ENCODE results near the gene TCF12.

Gene TCF12

GRCh38 chr15:57032338-57032737 is 113.9 kb downstream of the TCF12 start:
- no peaks in the 10 kb centered on the region for H3K9me3 ChIP-seq (ENCODE audit: control insufficient read depth, low read length)
- no peaks in the 10 kb centered on the region for H3K36me3 ChIP-seq (ENCODE audit: control insufficient read depth, insufficient read depth, low read length)
- H3K27me3 ChIP-seq (ENCODE audit: control insufficient read depth, insufficient read depth, low read length) = no peaks in the 10 kb centered on the region
- peaks cover 5% of the 10 kb centered on the region for H3K4me1 ChIP-seq (ENCODE audit: control insufficient read depth, insufficient read depth, low read length)
- H3K4me3 ChIP-seq (ENCODE audit: low read length) = no peak overlapping the region
- no peak overlapping the region for H3K9ac ChIP-seq (ENCODE audit: low read length)

GRCh38 chr15:57033715-57034439 is 115.4 kb downstream of the TCF12 start:
- no peaks in the 10 kb centered on the region for H3K27me3 ChIP-seq (ENCODE audit: control insufficient read depth, insufficient read depth, low read length)
- H3K36me3 ChIP-seq (ENCODE audit: control insufficient read depth, insufficient read depth, low read length) = no peaks in the 10 kb centered on the region
- H3K9ac ChIP-seq (ENCODE audit: low read length) = no peak overlapping the region
- peaks cover 5% of the 10 kb centered on the region for H3K4me1 ChIP-seq (ENCODE audit: control insufficient read depth, insufficient read depth, low read length)
- H3K4me3 ChIP-seq (ENCODE audit: low read length) = no peak overlapping the region
- no peaks in the 10 kb centered on the region for H3K9me3 ChIP-seq (ENCODE audit: control insufficient read depth, low read length)

- Histone ChIP-seq H3K36me3 (ENCODE audit: control insufficient read depth, insufficient read depth, low read length) (no peaks in the 10 kb centered on the region), H3K4me1 (ENCODE audit: control insufficient read depth, insufficient read depth, low read length) (peaks cover 5% of the 10 kb centered on the region), H3K27me3 (ENCODE audit: control insufficient read depth, insufficient read depth, low read length) (no peaks in the 10 kb centered on the region), H3K9ac (ENCODE audit: low read length) (no peak overlapping the region), H3K4me3 (ENCODE audit: low read length) (no peak overlapping the region), H3K9me3 (ENCODE audit: control insufficient read depth, low read length) (no peaks in the 10 kb centered on the region)
These were observed 116.2 kb downstream of the TCF12 start for GRCh38 chr15:57034613-57035012.

GRCh38 chr15:57035664-57036063 is 117.2 kb downstream of the TCF12 start:
- Histone ChIP-seq H3K4me1 (ENCODE audit: control insufficient read depth, insufficient read depth, low read length) (peaks cover 5% of the 10 kb centered on the region), H3K27me3 (ENCODE audit: control insufficient read depth, insufficient read depth, low read length) (no peaks in the 10 kb centered on the region)

GRCh38 chr15:57036352-57036751 is 117.9 kb downstream of the TCF12 start:
- Histone ChIP-seq H3K9ac (ENCODE audit: low read length) (no peak overlapping the region), H3K9me3 (ENCODE audit: control insufficient read depth, low read length) (no peaks in the 10 kb centered on the region), H3K27me3 (ENCODE audit: control insufficient read depth, insufficient read depth, low read length) (no peaks in the 10 kb centered on the region), H3K4me3 (ENCODE audit: low read length) (no peak overlapping the region), H3K36me3 (ENCODE audit: control insufficient read depth, insufficient read depth, low read length) (no peaks in the 10 kb centered on the region), H3K4me1 (ENCODE audit: control insufficient read depth, insufficient read depth, low read length) (peaks cover under 1% of the 10 kb centered on the region)

More at GRCh38 chr15:57035664-57036063, 117.2 kb downstream of the TCF12 start:
- H3K9ac ChIP-seq (ENCODE audit: low read length) = no peak overlapping the region
- H3K4me3 ChIP-seq (ENCODE audit: low read length) = no peak overlapping the region
- H3K36me3 ChIP-seq (ENCODE audit: control insufficient read depth, insufficient read depth, low read length) = no peaks in the 10 kb centered on the region
- no peaks in the 10 kb centered on the region for H3K9me3 ChIP-seq (ENCODE audit: control insufficient read depth, low read length)

- Histone ChIP-seq H3K4me1 (ENCODE audit: control insufficient read depth, insufficient read depth, low read length) (no peaks in the 10 kb centered on the region), H3K9ac (ENCODE audit: low read length) (no peak overlapping the region), H3K27me3 (ENCODE audit: control insufficient read depth, insufficient read depth, low read length) (no peaks in the 10 kb centered on the region), H3K36me3 (ENCODE audit: control insufficient read depth, insufficient read depth, low read length) (no peaks in the 10 kb centered on the region), H3K4me3 (ENCODE audit: low read length) (no peak overlapping the region), H3K9me3 (ENCODE audit: control insufficient read depth, low read length) (no peaks in the 10 kb centered on the region)
These were observed 119.1 kb downstream of the TCF12 start for GRCh38 chr15:57037548-57037947.

- Histone ChIP-seq H3K36me3 (ENCODE audit: control insufficient read depth, insufficient read depth, low read length) (no peaks in the 10 kb centered on the region), H3K9me3 (ENCODE audit: control insufficient read depth, low read length) (no peaks in the 10 kb centered on the region), H3K4me1 (ENCODE audit: control insufficient read depth, insufficient read depth, low read length) (no peaks in the 10 kb centered on the region), H3K4me3 (ENCODE audit: low read length) (no peak overlapping the region), H3K9ac (ENCODE audit: low read length) (no peak overlapping the region), H3K27me3 (ENCODE audit: control insufficient read depth, insufficient read depth, low read length) (no peaks in the 10 kb centered on the region)
These were observed 119.6 kb downstream of the TCF12 start for GRCh38 chr15:57038040-57038439.

GRCh38 chr15:57038496-57038895 is 120.1 kb downstream of the TCF12 start:
- no peaks in the 10 kb centered on the region for H3K9me3 ChIP-seq (ENCODE audit: control insufficient read depth, low read length)
- H3K9ac ChIP-seq (ENCODE audit: low read length) = no peak overlapping the region
- H3K27me3 ChIP-seq (ENCODE audit: control insufficient read depth, insufficient read depth, low read length) = no peaks in the 10 kb centered on the region
- H3K36me3 ChIP-seq (ENCODE audit: control insufficient read depth, insufficient read depth, low read length) = no peaks in the 10 kb centered on the region
- no peak overlapping the region for H3K4me3 ChIP-seq (ENCODE audit: low read length)
- H3K4me1 ChIP-seq (ENCODE audit: control insufficient read depth, insufficient read depth, low read length) = no peaks in the 10 kb centered on the region

GRCh38 chr15:57041416-57041815 is 123.0 kb downstream of the TCF12 start:
- Histone ChIP-seq H3K4me1 (ENCODE audit: control insufficient read depth, insufficient read depth, low read length) (no peaks in the 10 kb centered on the region), H3K4me3 (ENCODE audit: low read length) (no peak overlapping the region), H3K9ac (ENCODE audit: low read length) (no peak overlapping the region), H3K27me3 (ENCODE audit: control insufficient read depth, insufficient read depth, low read length) (no peaks in the 10 kb centered on the region), H3K9me3 (ENCODE audit: control insufficient read depth, low read length) (no peaks in the 10 kb centered on the region), H3K36me3 (ENCODE audit: control insufficient read depth, insufficient read depth, low read length) (no peaks in the 10 kb centered on the region)

- Histone ChIP-seq H3K9ac (ENCODE audit: low read length) (no peak overlapping the region), H3K36me3 (ENCODE audit: control insufficient read depth, insufficient read depth, low read length) (no peaks in the 10 kb centered on the region), H3K4me3 (ENCODE audit: low read length) (no peak overlapping the region), H3K4me1 (ENCODE audit: control insufficient read depth, insufficient read depth, low read length) (no peaks in the 10 kb centered on the region), H3K9me3 (ENCODE audit: control insufficient read depth, low read length) (no peaks in the 10 kb centered on the region), H3K27me3 (ENCODE audit: control insufficient read depth, insufficient read depth, low read length) (no peaks in the 10 kb centered on the region)
These were observed 125.7 kb downstream of the TCF12 start for GRCh38 chr15:57044072-57044702.

- Histone ChIP-seq H3K4me3 (ENCODE audit: low read length) (no peak overlapping the region), H3K27me3 (ENCODE audit: control insufficient read depth, insufficient read depth, low read length) (no peaks in the 10 kb centered on the region), H3K4me1 (ENCODE audit: control insufficient read depth, insufficient read depth, low read length) (no peaks in the 10 kb centered on the region), H3K9ac (ENCODE audit: low read length) (no peak overlapping the region), H3K9me3 (ENCODE audit: control insufficient read depth, low read length) (no peaks in the 10 kb centered on the region), H3K36me3 (ENCODE audit: control insufficient read depth, insufficient read depth, low read length) (no peaks in the 10 kb centered on the region)
These were observed 126.5 kb downstream of the TCF12 start for GRCh38 chr15:57044970-57045369.

GRCh38 chr15:57045741-57046382 is 127.4 kb downstream of the TCF12 start:
- Histone ChIP-seq H3K9me3 (ENCODE audit: control insufficient read depth, low read length) (no peaks in the 10 kb centered on the region), H3K9ac (ENCODE audit: low read length) (no peak overlapping the region), H3K27me3 (ENCODE audit: control insufficient read depth, insufficient read depth, low read length) (no peaks in the 10 kb centered on the region), H3K36me3 (ENCODE audit: control insufficient read depth, insufficient read depth, low read length) (no peaks in the 10 kb centered on the region), H3K4me1 (ENCODE audit: control insufficient read depth, insufficient read depth, low read length) (no peaks in the 10 kb centered on the region), H3K4me3 (ENCODE audit: low read length) (no peak overlapping the region)
